NT2/D1 (cell line): ENCODE measurements around the gene ROPN1.

ENCODE experiments used
- DNase-seq: peaks from one replicate; pipeline ENCODE4 v3.0.0-alpha.2; 2011; ENCODE audit warnings: low read depth, low spot score
- H3K27me3 ChIP-seq: 2 replicates; pipeline ENCODE4 v1.6.0; 2011; ENCODE audit warnings: mild to moderate bottlenecking; ENCODE audit not compliant: insufficient read length, insufficient read depth
- H3K36me3 ChIP-seq: 2 replicates; pipeline ENCODE4 v1.6.1; 2011; ENCODE audit warnings: mild to moderate bottlenecking, low read length, mixed read lengths; ENCODE audit not compliant: insufficient read depth, insufficient read length
- H3K4me1 ChIP-seq: 2 replicates; pipeline ENCODE4 v1.5.1; 2011; ENCODE audit not compliant: insufficient read depth, insufficient read length
- H3K4me3 ChIP-seq: 2 replicates; pipeline ENCODE4 v1.5.1; 2011; ENCODE audit warnings: low read depth; ENCODE audit not compliant: insufficient read length
- H3K9ac ChIP-seq: 2 replicates; pipeline ENCODE4 v1.6.0; 2011; ENCODE audit warnings: low read depth; ENCODE audit not compliant: insufficient read length
- H3K9me3 ChIP-seq: 2 replicates; pipeline ENCODE4 v1.5.1; 2011; ENCODE audit warnings: mild to moderate bottlenecking, low read length; ENCODE audit not compliant: insufficient read depth
- SUZ12 ChIP-seq: IDR thresholded peaks from 2 replicates; pipeline ENCODE4 v1.6.1; 2011; ENCODE audit not compliant: insufficient read length, insufficient read depth; ENCODE audit errors: extremely low read depth
- YY1 ChIP-seq: IDR thresholded peaks from 2 replicates; pipeline ENCODE4 v1.6.1; 2011; ENCODE audit not compliant: insufficient read length, insufficient read depth
- ZNF274 ChIP-seq: IDR thresholded peaks from 2 replicates; pipeline ENCODE4 v1.6.1; 2011; ENCODE audit warnings: mild to moderate bottlenecking, low read depth, low read length

The ROPN1 gene

DNA sequence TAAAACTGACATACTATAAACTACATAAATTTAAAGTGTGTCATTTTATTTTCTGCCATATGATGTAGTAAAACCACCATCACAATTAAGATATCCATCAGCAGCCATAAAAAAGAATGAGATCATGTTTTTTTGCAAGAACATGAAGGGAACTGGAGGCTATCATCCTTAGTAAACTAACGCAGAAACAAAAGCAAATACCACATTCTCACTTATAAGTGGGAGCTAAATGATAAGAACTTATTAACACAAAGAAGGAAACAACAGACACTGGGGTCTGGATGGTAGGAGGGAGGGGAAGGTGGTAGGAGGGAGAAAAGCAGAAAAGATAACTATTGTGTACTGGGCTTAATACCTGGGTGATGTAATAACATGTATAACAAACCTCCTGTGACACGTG, 55.5 kb downstream of the ROPN1 start:
- H3K4me1 ChIP-seq, result no peaks in the 10 kb centered on the region
- H3K36me3 ChIP-seq, result peaks cover 64% of the 10 kb centered on the region
- H3K4me3 ChIP-seq, result no peak overlapping the region
- H3K27me3 ChIP-seq, result no peaks in the 10 kb centered on the region
- DNase-seq, result no peak
- H3K9me3 ChIP-seq, result no peaks in the 10 kb centered on the region
- no peak overlapping the region for H3K9ac ChIP-seq
- TF ChIP-seq SUZ12, result no peak
- no peak for TF ChIP-seq YY1
- TF ChIP-seq ZNF274, result no peak

DNA sequence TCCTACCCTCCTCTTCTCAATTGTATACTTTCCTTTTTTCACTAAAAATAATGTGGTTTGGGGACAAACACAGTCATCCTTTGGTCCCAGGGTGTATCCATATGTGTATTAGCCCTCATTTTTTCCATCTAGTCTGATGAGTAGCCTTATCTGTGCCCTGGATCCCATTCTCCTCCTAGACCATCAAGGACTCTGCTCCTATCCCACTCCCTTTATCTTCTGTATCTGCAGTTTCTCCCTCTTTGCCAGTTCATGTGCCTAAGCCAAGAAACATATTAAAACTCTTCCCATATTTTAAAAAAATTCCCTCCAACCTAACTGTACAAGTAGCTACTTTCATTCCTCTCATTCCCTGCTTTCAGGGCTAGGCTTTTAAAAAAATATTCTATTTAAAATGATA, 56.1 kb downstream of the ROPN1 start:
- Histone ChIP-seq H3K27me3 (no peaks in the 10 kb centered on the region), H3K9me3 (no peaks in the 10 kb centered on the region), H3K36me3 (peaks cover 64% of the 10 kb centered on the region), H3K9ac (no peak overlapping the region), H3K4me1 (no peaks in the 10 kb centered on the region), H3K4me3 (no peak overlapping the region)
- TF ChIP-seq YY1, result no peak
- no peak for TF ChIP-seq SUZ12
- no peak for TF ChIP-seq ZNF274
- DNase-seq, result no peak

DNA sequence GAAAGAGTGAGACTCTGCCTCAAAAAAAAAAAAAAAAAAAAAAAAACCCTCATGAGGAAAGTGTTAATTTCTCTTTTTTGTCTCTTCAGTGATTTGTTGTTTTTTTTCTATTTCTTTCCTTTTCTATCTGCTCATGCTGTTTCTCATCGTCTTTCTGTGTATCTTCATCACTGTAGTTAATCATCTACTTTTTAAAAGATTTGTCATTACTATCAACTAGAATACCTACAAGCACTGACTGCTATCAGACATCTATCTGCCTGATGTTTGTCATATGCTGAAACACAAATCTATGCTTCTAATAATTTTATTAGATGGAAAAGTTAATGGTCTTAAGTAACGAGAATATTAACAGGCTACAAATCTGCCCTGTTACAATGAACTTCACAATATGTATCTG, 57.7 kb downstream of the ROPN1 start:
- Histone ChIP-seq H3K9ac (no peak overlapping the region), H3K36me3 (peaks cover 71% of the 10 kb centered on the region), H3K4me3 (no peak overlapping the region), H3K4me1 (no peaks in the 10 kb centered on the region), H3K9me3 (no peaks in the 10 kb centered on the region), H3K27me3 (no peaks in the 10 kb centered on the region)
- no peak for DNase-seq
- no peak for TF ChIP-seq ZNF274
- TF ChIP-seq SUZ12, result no peak
- no peak for TF ChIP-seq YY1

DNA sequence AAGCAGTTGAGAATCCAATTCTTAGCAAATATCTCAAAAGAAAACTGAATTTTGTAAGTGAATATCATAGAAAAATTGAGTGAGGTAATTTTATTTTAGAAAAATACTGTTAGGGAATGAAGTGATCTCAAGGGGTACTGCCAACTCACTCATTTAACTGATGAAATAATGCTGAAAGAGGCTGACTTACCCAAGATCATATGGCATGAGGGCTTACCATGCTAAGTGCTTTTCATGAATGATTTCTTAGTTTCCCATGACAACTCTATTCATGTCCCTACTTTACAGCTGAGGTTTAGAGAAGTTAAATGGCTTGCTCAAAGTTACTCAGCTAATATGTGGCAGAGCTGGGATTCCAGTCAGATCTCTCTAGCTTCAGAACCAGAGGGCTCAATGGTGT, 61.5 kb downstream of the ROPN1 start:
- no peak overlapping the region for H3K9ac ChIP-seq
- no peaks in the 10 kb centered on the region for H3K9me3 ChIP-seq
- no peak for TF ChIP-seq YY1
- H3K4me1 ChIP-seq, result no peaks in the 10 kb centered on the region
- no peak for DNase-seq
- peaks cover 72% of the 10 kb centered on the region for H3K36me3 ChIP-seq
- no peaks in the 10 kb centered on the region for H3K27me3 ChIP-seq
- no peak overlapping the region for H3K4me3 ChIP-seq

DNA sequence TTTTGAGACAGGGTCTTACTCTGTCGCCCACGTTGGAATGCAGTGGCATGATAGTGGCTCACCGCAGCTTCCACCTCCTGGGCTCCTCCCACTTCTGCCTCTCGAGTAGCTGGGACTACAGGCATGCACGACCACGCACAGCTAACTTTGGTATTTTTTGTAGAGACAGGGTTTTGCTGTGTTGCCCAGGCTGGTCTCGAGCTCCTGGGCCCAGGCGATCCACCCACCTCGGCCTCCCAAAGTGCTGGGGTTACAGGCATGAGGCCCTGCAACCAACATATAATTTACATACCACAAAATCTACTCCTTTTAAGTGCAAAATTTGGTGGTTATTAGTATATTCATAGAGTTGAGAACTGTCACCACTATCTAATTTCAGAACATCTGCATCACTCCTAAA, 62.6 kb downstream of the ROPN1 start:
- no peaks in the 10 kb centered on the region for H3K27me3 ChIP-seq
- H3K9me3 ChIP-seq, result no peaks in the 10 kb centered on the region
- peaks cover 77% of the 10 kb centered on the region for H3K36me3 ChIP-seq
- TF ChIP-seq SUZ12, result no peak
- no peak for TF ChIP-seq ZNF274
- no peak for TF ChIP-seq YY1
- H3K4me3 ChIP-seq, result no peak overlapping the region
- no peaks in the 10 kb centered on the region for H3K4me1 ChIP-seq
- no peak overlapping the region for H3K9ac ChIP-seq
- DNase-seq, result no peak

DNA sequence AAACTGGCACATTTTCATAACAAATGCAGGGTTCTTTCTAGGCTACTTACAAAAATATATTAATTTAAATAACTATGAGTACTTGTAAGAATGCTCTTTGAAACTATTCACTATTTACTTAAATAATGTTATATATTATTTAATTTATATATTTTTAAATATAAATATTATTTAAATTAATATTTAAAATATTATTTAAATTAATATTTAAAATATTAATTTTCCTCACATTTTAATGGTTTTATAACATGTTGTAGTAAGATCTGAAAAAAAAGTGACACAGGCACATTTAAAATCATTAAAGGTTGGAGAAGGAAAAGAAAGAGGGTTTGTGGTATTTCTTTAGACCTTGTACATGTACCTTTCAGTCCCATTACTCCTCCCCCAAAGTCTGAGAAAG, 65.5 kb downstream of the ROPN1 start:
- H3K4me1 ChIP-seq, result no peaks in the 10 kb centered on the region
- no peak overlapping the region for H3K9ac ChIP-seq
- H3K36me3 ChIP-seq, result peaks cover 62% of the 10 kb centered on the region
- H3K27me3 ChIP-seq, result no peaks in the 10 kb centered on the region
- H3K4me3 ChIP-seq, result no peak overlapping the region
- no peaks in the 10 kb centered on the region for H3K9me3 ChIP-seq
- no peak for DNase-seq
- TF ChIP-seq SUZ12 (no peak), YY1 (no peak), ZNF274 (no peak)

DNA sequence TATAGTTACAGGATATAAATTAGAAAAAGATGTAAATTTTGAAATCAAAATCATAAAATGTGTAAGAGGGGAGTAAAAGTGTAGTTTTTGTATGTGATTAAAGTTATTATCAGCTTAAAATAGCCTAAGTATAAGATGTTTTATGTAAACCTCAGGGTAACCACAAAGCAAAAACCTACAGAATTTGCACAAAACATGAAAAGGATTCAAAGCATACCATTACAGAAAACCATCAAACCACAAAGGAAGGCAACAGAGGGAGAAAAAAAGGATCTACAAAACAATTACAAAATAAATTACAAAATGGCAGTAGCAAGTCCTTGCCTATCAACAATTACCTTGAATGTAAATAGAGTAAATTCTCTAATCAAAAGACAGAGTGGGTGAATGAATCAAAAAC, 71.1 kb downstream of the ROPN1 start:
- no peak overlapping the region for H3K4me3 ChIP-seq
- peaks cover 45% of the 10 kb centered on the region for H3K36me3 ChIP-seq
- H3K27me3 ChIP-seq, result no peaks in the 10 kb centered on the region
- H3K4me1 ChIP-seq, result no peaks in the 10 kb centered on the region
- DNase-seq, result no peak
- no peak for TF ChIP-seq YY1
- no peak for TF ChIP-seq SUZ12
- no peak for TF ChIP-seq ZNF274
- H3K9me3 ChIP-seq, result peaks cover 13% of the 10 kb centered on the region
- H3K9ac ChIP-seq, result no peak overlapping the region

DNA sequence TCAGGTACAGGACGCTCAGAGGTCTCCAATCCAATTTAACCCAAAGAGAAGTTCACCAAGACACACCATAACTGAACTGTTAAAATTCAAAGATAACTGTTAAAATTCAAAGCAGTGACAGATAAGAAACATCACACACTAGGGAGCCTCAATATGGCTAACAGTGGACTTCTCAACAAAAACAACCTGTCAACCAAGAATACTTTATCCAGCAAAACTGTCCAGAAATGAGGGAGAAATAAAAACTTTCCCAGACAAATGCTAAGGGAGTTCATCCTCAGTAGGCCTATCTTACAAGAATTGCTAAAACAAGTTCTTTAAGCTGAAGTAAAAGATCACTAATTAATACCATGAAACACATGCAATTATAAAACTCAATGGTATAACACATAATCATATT, 71.5 kb downstream of the ROPN1 start:
- H3K9ac ChIP-seq, result no peak overlapping the region
- no peak for TF ChIP-seq ZNF274
- no peak for TF ChIP-seq YY1
- no peak for TF ChIP-seq SUZ12
- no peaks in the 10 kb centered on the region for H3K4me1 ChIP-seq
- H3K9me3 ChIP-seq, result peaks cover 13% of the 10 kb centered on the region
- peaks cover 40% of the 10 kb centered on the region for H3K36me3 ChIP-seq
- no peak overlapping the region for H3K4me3 ChIP-seq
- DNase-seq, result no peak
- H3K27me3 ChIP-seq, result no peaks in the 10 kb centered on the region
